GM06990 (cell line): ENCODE results near the gene YTHDC2.

Source experiments
- DNase-seq: peaks from one replicate; pipeline ENCODE4 v3.0.0-alpha.2; 2011; ENCODE audit not compliant: insufficient read length; ENCODE audit errors: extremely low read depth
- H3K27me3 ChIP-seq: replicated peaks from 2 replicates; pipeline ENCODE4 v1.6.0; 2011; ENCODE audit warnings: low read length; ENCODE audit not compliant: control insufficient read depth, insufficient read depth
- H3K36me3 ChIP-seq: 2 replicates; pipeline ENCODE4 v1.5.1; 2011; ENCODE audit warnings: low read length; ENCODE audit not compliant: control insufficient read depth, insufficient read depth
- H3K4me3 ChIP-seq: replicated peaks from 2 replicates; pipeline ENCODE4 v1.5.1; 2011; ENCODE audit warnings: low read depth, mild to moderate bottlenecking, control low read depth, low read length
- CTCF ChIP-seq: IDR thresholded peaks from 2 replicates; pipeline ENCODE4 v1.5.1; 2011; ENCODE audit warnings: low read length, control low read depth, mild to moderate bottlenecking, inconsistent platforms; ENCODE audit not compliant: insufficient read depth, poor library complexity, severe bottlenecking

The YTHDC2 gene

GRCh38 chr5:113487781-113488644 lies 25.5 kb upstream of the YTHDC2 start, which contains the start of gene MCC:
Gene MCC, minus strand, starts transcription at chr5:113488453.
- Histone ChIP-seq H3K4me3 (peak within 1 kb of the TSS; percentile 52), H3K27me3 (no peaks in the 10 kb centered on the region; the same call in 1 of the 2 replicates), H3K36me3 (no peaks in the 10 kb centered on the region)
- DNase-seq, result peak; percentile 30
- no peak for TF ChIP-seq CTCF

GRCh38 chr5:113488645-113489184 lies 24.8 kb upstream of the YTHDC2 start:
- DNase-seq, result no peak
- TF ChIP-seq CTCF, result no peak
- Histone ChIP-seq H3K36me3 (no peaks in the 10 kb centered on the region), H3K27me3 (no peaks in the 10 kb centered on the region; the same call in 1 of the 2 replicates), H3K4me3 (peak overlapping the region; percentile 52)

- TF ChIP-seq CTCF, result no peak
- no peak for DNase-seq
- Histone ChIP-seq H3K4me3 (no peak overlapping the region), H3K36me3 (no peaks in the 10 kb centered on the region), H3K27me3 (no peaks in the 10 kb centered on the region; the same call in 1 of the 2 replicates)
These were observed 24.2 kb upstream of the YTHDC2 start for GRCh38 chr5:113489299-113489698.

DNA sequence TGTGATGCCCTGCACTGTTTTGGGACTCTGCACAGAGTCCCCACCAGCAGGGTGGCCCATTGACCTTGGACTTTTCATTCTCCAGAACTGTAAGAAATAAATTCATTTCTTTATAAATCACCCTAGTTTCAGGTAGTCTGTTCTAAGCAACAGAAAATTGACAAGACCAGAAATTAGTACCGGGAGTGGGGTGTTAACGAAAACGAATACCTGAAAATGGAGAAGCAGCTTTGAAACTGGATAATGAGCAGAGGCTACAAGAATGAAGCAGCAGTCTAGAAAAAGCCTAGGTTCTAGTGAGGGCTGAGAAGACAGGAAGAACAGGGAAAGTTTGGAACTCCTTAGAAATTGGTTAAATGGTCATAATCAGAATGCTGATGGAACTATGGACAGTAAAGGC lies 23.2 kb upstream of the YTHDC2 start:
- H3K27me3 ChIP-seq, result no peaks in the 10 kb centered on the region; the same call in 1 of the 2 replicates
- no peak for TF ChIP-seq CTCF
- DNase-seq, result no peak

GRCh38 chr5:113491022-113491421 lies 22.5 kb upstream of the YTHDC2 start:
- no peak overlapping the region for H3K4me3 ChIP-seq
- no peak for TF ChIP-seq CTCF
- no peaks in the 10 kb centered on the region; the same call in 1 of the 2 replicates for H3K27me3 ChIP-seq
- no peaks in the 10 kb centered on the region for H3K36me3 ChIP-seq
- no peak for DNase-seq

More for the DNA sequence above, 23.2 kb upstream of the YTHDC2 start:
- H3K4me3 ChIP-seq, result no peak overlapping the region
- H3K36me3 ChIP-seq, result no peaks in the 10 kb centered on the region
